HAP-1 (cell line): ENCODE measurements around the gene IL25.
"Not testable (repeated sequence)": the region's sequence is repeated elsewhere in the genome, so short reads cannot be mapped to it uniquely, and the experiment has no call there.

Source experiments
- DNase-seq, 2 experiments: peaks; one replicate each; pipeline ENCODE4 v3.0.0-alpha.2; 2016 to 2020; ENCODE audit warnings: low spot score in 2 of 2
- H3K27me3 ChIP-seq: fragments of 250-450 bp; sonication (Bioruptor Pico); 2 replicates; pipeline ENCODE4 v1.5.1; 2020; ENCODE audit warnings: low read depth, mild to moderate bottlenecking, moderate library complexity
- H3K36me3 ChIP-seq: fragments of 250-450 bp; sonication (Bioruptor Pico); replicated peaks from 2 replicates; pipeline ENCODE4 v1.5.1; 2020; ENCODE audit warnings: mild to moderate bottlenecking
- H3K4me1 ChIP-seq: fragments of 250-450 bp; sonication (Bioruptor Pico); 2 replicates; pipeline ENCODE4 v1.5.1; 2020; ENCODE audit warnings: mild to moderate bottlenecking
- H3K4me3 ChIP-seq: fragments of 250-450 bp; sonication (Bioruptor Pico); 2 replicates; pipeline ENCODE4 v1.5.1; 2020; ENCODE audit warnings: mild to moderate bottlenecking, moderate library complexity
- H3K9me3 ChIP-seq: fragments of 250-450 bp; sonication (Bioruptor Pico); 2 replicates; pipeline ENCODE4 v1.5.1; 2020; ENCODE audit warnings: mild to moderate bottlenecking, moderate library complexity
- in situ Hi-C: fragments of 300-500 bp; cut with MboI; formaldehyde crosslinking; loops from 3 replicates; pipeline ENCODE4 v1.14.3; 2020; ENCODE audit warnings: low sequenced_read_pairs, inconsistent platforms, mixed read lengths

The IL25 gene

GRCh38 chr14:23372509-23372908, at the start of gene IL25:
Gene IL25 (plus strand): TSS chr14:23372809.
- in situ Hi-C loops: no loop called here
- Histone ChIP-seq H3K4me3 (no peak within 1 kb of the TSS), H3K36me3 (no peaks in the 10 kb centered on the region), H3K4me1 (no peaks in the 10 kb centered on the region), H3K9me3 (no peaks in the 10 kb centered on the region), H3K27me3 (peaks cover 4% of the 10 kb centered on the region)
- no peak for DNase-seq

- Histone ChIP-seq H3K27me3 (no peaks in the 10 kb centered on the region), H3K4me1 (peaks cover 17% of the 10 kb centered on the region), H3K9me3 (no peaks in the 10 kb centered on the region), H3K4me3 (no peak overlapping the region), H3K36me3 (peaks cover 43% of the 10 kb centered on the region)
- no peak for DNase-seq
- in situ Hi-C loops: loop anchor here (10.0 kb wide), 1 partner anchor 231 kb away; the partner anchor contains the start of genes THTPA and ZFHX2
These were observed 48.7 kb upstream of the IL25 start for GRCh38 chr14:23323838-23324454.

GRCh38 chr14:23324455-23324846, 48.2 kb upstream of the IL25 start:
- Histone ChIP-seq H3K4me3 (no peak overlapping the region), H3K27me3 (no peaks in the 10 kb centered on the region)

GRCh38 chr14:23324993-23325392, 47.6 kb upstream of the IL25 start:
- no peak overlapping the region for H3K4me3 ChIP-seq
- H3K9me3 ChIP-seq: no peaks in the 10 kb centered on the region
- H3K36me3 ChIP-seq: peaks cover 38% of the 10 kb centered on the region
- no peak for DNase-seq
- no peaks in the 10 kb centered on the region for H3K27me3 ChIP-seq
- in situ Hi-C loops: loop anchor here (10.0 kb wide), 1 partner anchor 230 kb away; the partner anchor contains the start of genes THTPA and ZFHX2
- H3K4me1 ChIP-seq: peaks cover 15% of the 10 kb centered on the region

More at GRCh38 chr14:23324455-23324846, 48.2 kb upstream of the IL25 start:
- H3K4me1 ChIP-seq: peaks cover 17% of the 10 kb centered on the region
- peaks cover 43% of the 10 kb centered on the region for H3K36me3 ChIP-seq
- in situ Hi-C loops: loop anchor here (10.0 kb wide), 1 partner anchor 230 kb away; the partner anchor contains the start of genes THTPA and ZFHX2
- DNase-seq: no peak
- no peaks in the 10 kb centered on the region for H3K9me3 ChIP-seq

- H3K9me3 ChIP-seq, H3K27me3 ChIP-seq, DNase-seq, H3K4me3 ChIP-seq, H3K4me1 ChIP-seq: not testable (repeated sequence)
- peaks cover 31% of the 10 kb centered on the region for H3K36me3 ChIP-seq
- in situ Hi-C loops: loop anchor here (10.0 kb wide), 1 partner anchor 229 kb away; the partner anchor contains the start of genes THTPA and ZFHX2
These were observed 46.9 kb upstream of the IL25 start for GRCh38 chr14:23325746-23326145.

GRCh38 chr14:23326491-23327332, 45.9 kb upstream of the IL25 start:
- in situ Hi-C loops: loop anchor here (10.0 kb wide), 1 partner anchor 228 kb away; the partner anchor contains the start of genes THTPA and ZFHX2
- no peaks in the 10 kb centered on the region for H3K9me3 ChIP-seq
- DNase-seq: no peak
- H3K36me3 ChIP-seq: peaks cover 31% of the 10 kb centered on the region
- no peaks in the 10 kb centered on the region for H3K27me3 ChIP-seq
- H3K4me1 ChIP-seq: peaks cover 7% of the 10 kb centered on the region
- no peak overlapping the region for H3K4me3 ChIP-seq

GRCh38 chr14:23327947-23328744, 44.5 kb upstream of the IL25 start:
- H3K4me1 ChIP-seq: peaks cover 2% of the 10 kb centered on the region; the same call in 1 of the 2 replicates
- in situ Hi-C loops: loop anchor here (10.0 kb wide), 1 partner anchor 227 kb away; the partner anchor contains the start of genes THTPA and ZFHX2
- H3K36me3 ChIP-seq: peaks cover 19% of the 10 kb centered on the region
- H3K27me3 ChIP-seq: no peaks in the 10 kb centered on the region
- H3K4me3 ChIP-seq: no peak overlapping the region
- no peaks in the 10 kb centered on the region for H3K9me3 ChIP-seq
- DNase-seq: peak; percentile 60 to 77

GRCh38 chr14:23335623-23336022, 37.0 kb upstream of the IL25 start:
- H3K9me3 ChIP-seq: peaks cover 8% of the 10 kb centered on the region
- in situ Hi-C loops: no loop called here
- H3K27me3 ChIP-seq: peaks cover 5% of the 10 kb centered on the region; the same call in 1 of the 2 replicates
- H3K36me3 ChIP-seq: no peaks in the 10 kb centered on the region
- no peaks in the 10 kb centered on the region for H3K4me1 ChIP-seq
- no peak overlapping the region for H3K4me3 ChIP-seq
- DNase-seq: no peak

- DNase-seq: no peak
- Histone ChIP-seq H3K4me3 (no peak overlapping the region), H3K9me3 (peaks cover 8% of the 10 kb centered on the region), H3K36me3 (no peaks in the 10 kb centered on the region), H3K27me3 (peaks cover 3% of the 10 kb centered on the region; the same call in 1 of the 2 replicates), H3K4me1 (no peaks in the 10 kb centered on the region)
- in situ Hi-C loops: no loop called here
These were observed 32.9 kb upstream of the IL25 start for GRCh38 chr14:23339506-23340268.

GRCh38 chr14:23344481-23344880, 28.1 kb upstream of the IL25 start:
- in situ Hi-C loops: no loop called here
- Histone ChIP-seq H3K4me3 (no peak overlapping the region), H3K36me3 (no peaks in the 10 kb centered on the region), H3K9me3 (peaks cover 5% of the 10 kb centered on the region), H3K27me3 (no peaks in the 10 kb centered on the region), H3K4me1 (no peaks in the 10 kb centered on the region)
- DNase-seq: no peak

GRCh38 chr14:23345987-23346692, 26.5 kb upstream of the IL25 start:
- Histone ChIP-seq H3K9me3 (no peaks in the 10 kb centered on the region), H3K27me3 (no peaks in the 10 kb centered on the region), H3K4me3 (no peak overlapping the region), H3K36me3 (no peaks in the 10 kb centered on the region), H3K4me1 (no peaks in the 10 kb centered on the region)
- in situ Hi-C loops: no loop called here
- no peak for DNase-seq

- no peak for DNase-seq
- no peaks in the 10 kb centered on the region for H3K27me3 ChIP-seq
- no peak overlapping the region for H3K4me3 ChIP-seq
- in situ Hi-C loops: no loop called here
- no peaks in the 10 kb centered on the region for H3K36me3 ChIP-seq
- H3K4me1 ChIP-seq: no peaks in the 10 kb centered on the region
- H3K9me3 ChIP-seq: no peaks in the 10 kb centered on the region
These were observed 25.8 kb upstream of the IL25 start for GRCh38 chr14:23346693-23347405.
